GM18502 (cell line): ENCODE data around the gene MT1H.
"Not testable (repeated sequence)": the region's sequence is repeated elsewhere in the genome, so short reads cannot be mapped to it uniquely, and the experiment has no call there.

Source experiments
- ATAC-seq: cut with Tn5 transposase; IDR thresholded peaks from one replicate; pipeline ENCODE4 v1.9.1; 2021; ENCODE audit warnings: mild to moderate bottlenecking; ENCODE audit not compliant: unreplicated experiment, poor library complexity

The MT1H gene

GRCh38 chr16:56711862-56712261 lies 42.2 kb downstream of the MT1H start:
- no peak for ATAC-seq

DNA sequence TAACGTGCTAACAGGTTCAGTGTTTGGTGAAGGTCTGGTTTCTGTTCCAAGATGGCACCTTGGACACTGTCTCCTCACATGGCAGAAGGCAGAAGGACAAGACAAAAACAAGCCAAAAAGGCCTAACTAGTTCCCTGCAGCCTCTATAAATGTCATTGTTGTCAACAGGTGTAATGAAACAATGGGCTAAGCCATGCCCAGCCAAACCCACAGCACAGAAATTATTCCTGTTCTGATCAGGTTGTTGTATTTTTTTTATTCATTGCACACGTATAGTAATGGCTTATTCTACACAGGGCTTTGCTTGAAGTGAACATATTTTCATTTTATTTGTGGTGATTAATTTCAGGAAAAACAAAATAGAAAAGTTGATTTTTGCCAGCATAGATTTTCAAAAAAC lies 44.2 kb downstream of the MT1H start:
- ATAC-seq: no peak

GRCh38 chr16:56715126-56715525 lies 45.5 kb downstream of the MT1H start:
- no peak for ATAC-seq

- no peak for ATAC-seq
Observed at GRCh38 chr16:56716761-56717160, 47.1 kb downstream of the MT1H start.

DNA sequence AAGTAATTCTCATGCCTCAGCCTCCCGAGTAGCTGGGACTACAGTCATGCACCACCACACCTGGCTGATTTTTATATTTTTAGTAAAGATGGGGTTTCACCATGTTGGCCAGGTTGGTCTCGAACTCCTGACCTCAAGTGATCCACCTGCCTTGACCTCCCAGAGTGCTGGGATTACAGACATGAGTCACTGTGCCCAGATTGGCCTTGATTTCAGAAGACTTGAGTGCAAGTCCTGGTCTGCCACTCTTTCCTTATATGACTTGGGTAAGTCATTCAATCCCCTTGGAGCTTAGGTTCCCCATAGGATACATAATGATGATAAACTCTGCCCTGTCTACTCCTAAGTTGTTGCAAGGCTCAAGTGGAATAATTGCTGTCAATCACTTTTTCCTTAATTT lies 47.9 kb downstream of the MT1H start:
- ATAC-seq: not testable (repeated sequence)
